NCI-H774 (cell line): ENCODE measurements around the gene MAP2K5.

Experiments
- DNase-seq: peaks from one replicate; lab custom pipeline; 2025; lab: John Stamatoyannopoulos, UW

Gene MAP2K5

DNA sequence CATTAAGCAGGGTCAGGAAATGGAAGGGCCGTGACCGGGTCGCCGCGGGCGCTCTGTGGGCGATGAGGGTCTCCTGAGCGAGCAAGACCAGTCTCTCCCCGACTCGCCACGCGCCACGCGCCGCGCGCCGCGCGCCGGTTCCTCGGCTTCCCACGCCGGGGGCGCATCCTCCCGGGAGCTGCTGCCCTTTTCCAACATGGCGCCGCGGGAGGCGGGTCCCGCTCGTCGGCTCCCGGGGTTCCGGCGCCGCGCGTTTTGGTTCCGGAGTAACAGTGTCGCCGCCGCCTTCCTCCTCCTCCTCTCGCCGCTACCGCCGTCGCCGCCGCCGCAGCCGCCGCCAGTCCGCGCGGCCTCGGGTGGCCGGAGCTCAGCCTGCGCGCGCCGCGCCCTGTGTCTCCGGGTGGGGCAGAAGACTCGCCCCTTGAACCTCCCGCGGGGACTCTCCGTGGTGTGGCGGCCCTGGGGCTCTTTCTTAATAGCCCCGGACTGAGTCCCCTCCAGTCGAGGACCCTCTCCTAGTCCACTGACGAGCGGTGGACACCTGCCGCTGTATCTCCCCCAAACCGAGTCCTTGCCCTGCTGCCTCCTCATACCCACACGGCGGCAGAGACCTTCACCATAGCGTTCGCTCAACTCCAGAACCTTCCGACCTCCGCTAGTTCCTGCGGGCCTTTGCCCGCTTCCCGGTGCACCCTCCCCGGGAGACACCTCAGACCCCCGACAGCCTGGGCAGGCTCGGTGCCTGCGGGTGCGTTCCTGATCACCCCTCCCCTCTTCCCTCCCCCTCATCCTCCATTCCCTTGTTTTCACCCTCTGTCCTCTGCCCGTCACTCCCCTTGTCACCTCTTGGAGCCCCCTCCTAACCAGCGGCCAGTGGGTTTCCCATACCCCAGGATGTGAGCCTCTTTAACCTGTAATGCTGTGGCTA is at the start of gene MAP2K5:
MAP2K5 (plus strand) TSS at position 284 of the 928 bp plus-strand sequence; CDS start at position 917, 633 bp downstream.
- DNase-seq = peak; percentile 78

- DNase-seq = no peak
Observed at GRCh38 chr15:67495585-67495984, 46.9 kb upstream of the MAP2K5 start.

DNA sequence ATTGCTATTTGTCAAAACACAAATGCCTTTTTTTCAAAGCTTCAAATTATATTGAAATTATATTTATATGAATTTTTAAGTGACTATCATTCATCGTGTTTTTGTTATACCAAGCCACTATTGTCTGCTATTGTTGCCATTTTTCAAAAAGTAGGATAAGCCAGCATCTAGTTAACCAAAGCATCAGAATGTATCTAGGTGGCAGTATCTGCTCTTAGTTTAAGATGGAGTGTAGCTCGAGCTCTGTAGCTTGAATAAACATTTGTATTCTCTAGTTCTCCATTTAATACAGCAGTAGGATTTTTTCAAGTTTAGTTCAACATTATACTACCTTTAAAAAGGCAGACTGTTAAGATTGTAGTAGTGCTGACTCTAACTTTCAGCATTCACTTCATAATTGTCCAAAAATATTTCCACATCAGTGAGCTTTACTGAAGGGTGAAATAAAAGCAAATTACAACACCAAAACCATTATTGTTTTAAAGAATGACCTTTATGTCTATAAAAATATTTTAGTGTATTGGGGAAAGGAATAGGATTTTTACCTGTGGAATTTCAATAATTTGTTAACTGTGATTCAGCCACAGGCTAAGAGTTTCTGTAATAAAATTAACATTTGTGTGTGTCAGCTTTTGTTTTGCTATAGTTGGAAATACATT is 41.2 kb upstream of the MAP2K5 start:
- DNase-seq = peak; percentile 20

- no peak for DNase-seq
Observed at GRCh38 chr15:67501836-67502461, 40.6 kb upstream of the MAP2K5 start.

DNA sequence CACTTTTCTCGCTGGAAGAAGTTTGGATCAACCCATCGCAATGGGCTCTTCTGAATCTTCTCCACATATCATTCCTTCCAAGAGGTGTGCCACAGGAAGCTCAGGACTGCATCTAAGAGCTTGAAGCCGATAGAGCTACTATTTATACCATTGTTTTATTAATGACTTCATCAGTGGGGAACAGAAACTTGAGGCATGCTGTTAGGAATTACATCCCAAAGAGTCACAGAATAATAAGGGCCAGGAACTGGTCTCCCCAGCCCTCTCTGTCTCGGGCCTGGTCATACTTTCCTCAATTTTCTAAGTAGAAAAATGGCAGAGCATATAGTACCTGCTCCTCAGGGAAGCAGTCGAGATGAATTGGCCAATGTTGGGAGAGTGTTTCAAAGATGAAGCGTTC is 38.4 kb upstream of the MAP2K5 start:
- no peak for DNase-seq

DNA sequence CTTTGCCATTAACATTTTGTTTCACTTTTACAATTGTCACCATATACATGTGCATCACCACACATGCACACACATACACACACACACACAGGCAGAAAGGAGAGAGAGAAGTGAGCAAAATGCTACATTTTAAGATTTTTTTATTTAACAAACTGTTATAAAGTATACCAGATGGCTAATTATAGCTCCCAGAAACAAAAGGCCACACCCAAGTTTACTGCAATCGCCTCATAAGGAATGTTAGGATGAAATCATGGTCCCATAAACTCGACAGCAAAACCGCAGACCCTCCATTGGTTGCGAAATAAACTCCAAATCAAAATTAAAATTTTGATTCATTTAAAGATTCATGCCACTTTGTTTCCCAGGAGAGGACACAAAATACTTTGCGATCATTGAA is 37.7 kb upstream of the MAP2K5 start:
- no peak for DNase-seq

DNA sequence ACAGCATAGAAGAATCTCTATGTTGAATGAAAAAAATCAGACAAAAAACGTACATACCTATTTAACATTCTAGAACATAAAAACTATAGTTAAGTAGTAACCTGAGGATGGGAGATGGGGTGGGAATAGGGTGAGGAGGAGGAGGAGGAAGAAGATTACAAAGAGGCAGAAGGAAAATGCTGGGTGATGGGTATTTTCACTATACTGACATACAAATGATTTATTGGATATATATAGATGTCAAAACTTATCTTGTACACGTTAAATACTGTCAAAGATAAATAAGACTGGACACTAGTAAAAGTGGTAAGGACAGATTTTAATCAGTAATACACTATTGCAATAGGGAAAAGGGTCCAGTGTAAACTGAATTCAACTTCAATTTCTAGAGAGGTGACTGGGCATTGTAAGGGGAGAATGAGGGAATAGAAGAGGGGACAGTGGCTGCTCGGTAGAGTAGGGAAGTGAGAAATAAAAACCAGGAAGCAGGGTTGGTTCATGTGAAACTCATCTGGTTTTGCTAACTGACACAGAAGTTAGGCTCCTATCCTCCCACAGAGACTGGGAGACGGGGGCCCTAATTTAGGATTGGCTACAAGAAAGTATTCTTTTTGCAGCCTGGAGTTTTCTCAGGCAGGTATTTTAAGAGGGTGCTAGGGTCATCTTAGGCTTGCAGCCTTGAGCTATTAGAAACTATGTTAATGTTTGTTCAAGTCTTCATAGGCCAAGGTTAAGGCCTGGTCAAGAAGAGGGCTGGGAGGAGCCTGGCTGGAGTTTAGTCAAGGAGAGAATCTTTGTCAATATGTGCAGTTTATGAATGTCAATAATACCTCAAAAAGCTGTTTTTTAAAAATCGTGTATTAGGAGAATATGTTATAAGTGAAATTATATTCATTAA is 36.6 kb upstream of the MAP2K5 start:
- DNase-seq = no peak

GRCh38 chr15:67506775-67507747 is 35.4 kb upstream of the MAP2K5 start:
- DNase-seq = no peak

DNA sequence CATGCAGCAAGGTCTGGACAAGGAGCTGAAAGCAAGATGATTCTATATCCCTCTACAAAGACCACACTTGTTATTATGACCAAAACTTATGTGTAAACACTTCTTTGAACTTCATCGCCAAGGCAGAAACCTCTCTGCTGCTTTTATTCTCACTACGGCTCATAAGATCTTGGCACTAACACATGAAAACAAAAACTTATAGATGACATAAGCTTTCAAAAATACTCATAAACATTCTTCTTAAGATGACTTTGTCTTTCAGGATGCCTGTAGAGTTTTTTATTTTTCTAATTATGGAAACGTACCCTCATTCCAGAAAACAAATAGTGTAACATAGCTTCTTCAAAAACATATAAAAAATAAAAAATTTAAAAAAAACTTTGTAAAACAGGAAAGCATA is 34.1 kb upstream of the MAP2K5 start:
- DNase-seq = no peak

DNA sequence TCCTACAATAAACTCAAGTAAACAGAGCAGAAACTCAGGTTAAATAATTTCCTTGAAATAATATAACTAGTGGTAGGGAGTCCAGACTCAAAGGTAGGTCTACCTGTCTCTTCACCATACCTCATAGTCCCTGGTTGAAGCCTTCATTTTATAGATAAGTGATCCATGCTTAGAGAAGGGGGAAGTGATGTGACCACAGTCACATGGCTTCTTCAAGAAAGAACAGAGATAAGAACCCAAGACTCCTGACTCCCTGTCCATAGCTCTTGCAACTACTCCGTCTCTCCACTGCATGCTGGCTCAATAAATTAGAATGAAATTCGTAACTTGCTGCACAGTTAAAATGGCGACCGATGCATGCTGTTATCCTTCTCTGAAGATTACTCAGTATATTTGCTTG is 32.6 kb upstream of the MAP2K5 start:
- DNase-seq = no peak

GRCh38 chr15:67510597-67511190 is 31.8 kb upstream of the MAP2K5 start:
- no peak for DNase-seq

GRCh38 chr15:67511606-67512005 is 30.9 kb upstream of the MAP2K5 start:
- no peak for DNase-seq

- DNase-seq = no peak
Observed at GRCh38 chr15:67512140-67512539, 30.4 kb upstream of the MAP2K5 start.

DNA sequence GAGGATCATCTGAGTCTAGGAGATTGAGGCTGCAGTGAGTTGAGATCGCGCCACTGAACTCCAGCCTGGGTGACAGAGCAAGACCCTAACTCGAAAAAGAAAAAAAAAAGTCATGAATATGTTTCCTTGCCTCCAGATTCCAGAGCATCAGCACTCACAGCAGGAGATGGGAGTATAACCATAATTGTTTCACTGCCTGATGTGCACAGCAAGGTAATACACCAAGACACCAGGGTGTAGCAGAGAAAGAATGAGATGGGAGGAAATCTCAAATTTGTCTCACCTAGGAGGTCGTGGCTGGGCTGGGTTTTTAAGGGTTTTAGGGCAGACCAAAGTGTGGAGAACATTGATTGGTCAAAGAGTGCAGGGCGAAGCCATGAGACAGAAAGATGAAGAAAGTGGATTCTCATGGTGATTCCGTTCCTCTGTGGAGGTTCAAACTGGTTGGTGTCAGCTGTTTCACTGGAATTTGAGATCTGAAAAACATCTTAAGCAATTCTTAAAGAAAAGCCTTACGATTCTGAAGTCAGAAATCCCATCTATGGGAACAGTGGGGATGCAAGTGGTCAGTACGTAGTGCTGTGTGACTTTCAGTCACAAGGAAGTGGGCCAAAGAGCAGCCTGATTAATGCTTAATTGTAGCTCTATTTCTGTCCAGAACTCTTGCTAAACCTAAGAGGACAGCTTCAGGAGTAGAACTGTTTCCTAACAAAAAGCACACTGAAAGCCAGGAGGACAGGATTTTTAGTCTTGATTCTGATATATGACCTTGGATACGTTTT is 29.4 kb upstream of the MAP2K5 start:
- DNase-seq = no peak

DNA sequence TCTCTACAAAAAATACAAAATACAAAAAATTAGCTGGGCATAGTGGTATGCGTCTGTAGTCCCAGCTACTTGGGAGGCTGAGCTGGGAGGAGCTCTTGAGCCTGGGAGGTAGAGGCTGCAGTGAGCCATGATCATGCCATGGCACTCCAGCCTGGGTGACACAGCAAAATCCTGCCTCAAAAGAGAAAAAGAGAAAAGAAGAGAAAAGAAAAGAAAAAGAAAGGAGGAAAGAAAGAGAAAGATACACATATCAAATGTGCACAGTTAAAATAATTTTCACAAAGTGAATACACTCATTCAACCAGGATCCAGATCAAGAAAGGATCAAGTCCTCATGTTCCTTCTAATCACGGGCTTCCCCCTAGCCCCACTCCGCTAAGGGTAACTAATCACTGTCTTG is 27.4 kb upstream of the MAP2K5 start:
- DNase-seq = no peak

- DNase-seq = no peak
Observed at GRCh38 chr15:67515557-67515956, 26.9 kb upstream of the MAP2K5 start.

GRCh38 chr15:67520321-67521028 is 22.0 kb upstream of the MAP2K5 start:
- DNase-seq = no peak

DNA sequence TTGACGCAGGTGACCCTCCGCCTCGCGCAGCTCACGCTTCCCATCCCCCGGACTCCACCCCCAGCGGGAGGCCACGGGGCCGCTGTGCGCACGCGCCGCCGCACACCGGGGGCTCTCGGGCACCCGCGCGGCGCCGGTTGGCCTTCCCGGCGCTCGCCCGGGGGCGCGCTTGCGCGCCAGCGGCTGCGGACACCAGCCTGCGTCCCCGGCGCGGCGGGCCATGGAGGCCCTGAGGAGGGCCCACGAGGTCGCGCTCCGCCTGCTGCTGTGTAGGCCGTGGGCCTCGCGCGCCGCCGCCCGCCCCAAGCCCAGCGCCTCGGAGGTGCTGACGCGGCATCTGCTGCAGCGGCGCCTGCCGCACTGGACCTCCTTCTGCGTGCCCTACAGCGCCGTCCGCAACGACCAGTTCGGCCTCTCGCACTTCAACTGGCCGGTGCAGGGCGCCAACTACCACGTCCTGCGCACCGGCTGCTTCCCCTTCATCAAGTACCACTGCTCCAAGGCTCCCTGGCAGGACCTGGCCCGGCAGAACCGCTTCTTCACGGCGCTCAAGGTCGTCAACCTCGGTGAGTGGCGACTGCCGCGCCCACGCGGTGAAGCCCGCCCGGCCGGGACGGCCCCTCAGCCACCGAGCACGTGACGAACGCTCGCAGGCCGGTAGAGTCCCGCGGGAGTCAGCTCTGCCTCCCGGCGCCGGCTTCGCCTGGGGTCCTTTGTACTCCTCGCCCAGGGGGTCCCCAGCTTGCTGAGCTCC is 21.3 kb upstream of the MAP2K5 start, which contains the start of gene C15orf61:
C15orf61 (plus strand) TSS at position 103 of the 754 bp plus-strand sequence; CDS start at position 221, 118 bp downstream.
- peak; percentile 93 for DNase-seq
